Trophoblast cell (in vitro differentiated cells and primary cell): Measurements from ENCODE around the gene AFDN.

ENCODE experiments used
- DNase-seq, 2 donors: peaks; one replicate each; pipeline ENCODE4 v3.0.0-alpha.2; 2016
- H2AFZ ChIP-seq: 2 replicates; pipeline ENCODE4 v1.6.1; 2013; ENCODE audit warnings: low read length, moderate library complexity, mild to moderate bottlenecking; ENCODE audit not compliant: insufficient read depth, poor library complexity
- H2AK5ac ChIP-seq: 2 replicates; pipeline ENCODE4 v1.6.1; 2013; ENCODE audit warnings: mild to moderate bottlenecking, low read length
- H2BK120ac ChIP-seq: 2 replicates; pipeline ENCODE4 v1.6.1; 2013; ENCODE audit warnings: low read length, mild to moderate bottlenecking, moderate library complexity; ENCODE audit not compliant: insufficient read depth, poor library complexity
- H2BK12ac ChIP-seq: 2 replicates; pipeline ENCODE4 v1.6.1; 2013; ENCODE audit warnings: mild to moderate bottlenecking, low read length, moderate library complexity
- H2BK5ac ChIP-seq: 2 replicates; pipeline ENCODE4 v1.6.1; 2013; ENCODE audit warnings: low read length, low read depth, moderate library complexity, mild to moderate bottlenecking; ENCODE audit not compliant: poor library complexity
- H3K14ac ChIP-seq: 2 replicates; pipeline ENCODE4 v1.6.1; 2013; ENCODE audit warnings: mild to moderate bottlenecking, low read length
- H3K18ac ChIP-seq: 2 replicates; pipeline ENCODE4 v1.6.1; 2013; ENCODE audit warnings: mild to moderate bottlenecking, low read length
- H3K23ac ChIP-seq: 2 replicates; pipeline ENCODE4 v1.6.1; 2013; ENCODE audit warnings: low read length
- H3K27ac ChIP-seq: 2 replicates; pipeline ENCODE4 v1.5.1; 2013; ENCODE audit warnings: low read depth, mild to moderate bottlenecking, inconsistent platforms, low read length, moderate library complexity
- H3K27me3 ChIP-seq: 2 replicates; pipeline ENCODE4 v1.6.1; 2013; ENCODE audit warnings: inconsistent platforms, mild to moderate bottlenecking, low read length, moderate library complexity; ENCODE audit not compliant: insufficient read depth
- H3K36me3 ChIP-seq, 2 experiments: 1 replicate in 1 of 2; 2 replicates in 1 of 2; pipeline ENCODE4 v1.6.1; 2013; ENCODE audit warnings: low read length in 2 of 2, mild to moderate bottlenecking in 2 of 2, moderate library complexity in 1 of 2; ENCODE audit not compliant: insufficient read depth in 2 of 2, control insufficient read depth in 1 of 2
- H3K4ac ChIP-seq: 2 replicates; pipeline ENCODE4 v1.6.1; 2013; ENCODE audit warnings: low read depth, mild to moderate bottlenecking, low read length, moderate library complexity
- H3K4me1 ChIP-seq, 2 experiments: 1 replicate in 1 of 2; 2 replicates in 1 of 2; pipeline ENCODE4 v1.6.1; 2013; ENCODE audit warnings: low read length in 2 of 2, mild to moderate bottlenecking in 2 of 2, moderate library complexity in 1 of 2; ENCODE audit not compliant: insufficient read depth in 2 of 2, control insufficient read depth in 1 of 2
- H3K4me2 ChIP-seq: 2 replicates; pipeline ENCODE4 v1.6.1; 2013; ENCODE audit warnings: inconsistent platforms, mild to moderate bottlenecking, low read length, moderate library complexity
- H3K4me3 ChIP-seq: 2 replicates; pipeline ENCODE4 v1.5.1; 2013; ENCODE audit warnings: mild to moderate bottlenecking, low read depth, low read length, inconsistent platforms
- H3K79me1 ChIP-seq: one replicate; pipeline ENCODE4 v1.6.1; 2013; ENCODE audit warnings: low read length
- H3K79me2 ChIP-seq: 2 replicates; pipeline ENCODE4 v1.6.1; 2013; ENCODE audit warnings: low read length, mild to moderate bottlenecking; ENCODE audit not compliant: control insufficient read depth, insufficient read depth, poor library complexity
- H3K9ac ChIP-seq: 2 replicates; pipeline ENCODE4 v1.6.1; 2013; ENCODE audit warnings: mild to moderate bottlenecking, low read length
- H3K9me3 ChIP-seq: 2 replicates; pipeline ENCODE4 v1.6.1; 2013; ENCODE audit warnings: low read depth, mild to moderate bottlenecking, control low read depth, inconsistent platforms, low read length; ENCODE audit not compliant: insufficient read depth
- H4K12ac ChIP-seq: 2 replicates; pipeline ENCODE4 v1.6.1; 2013; ENCODE audit warnings: low read depth, mild to moderate bottlenecking, low read length, moderate library complexity
- H4K8ac ChIP-seq: 2 replicates; pipeline ENCODE4 v1.6.1; 2013; ENCODE audit warnings: low read depth, mild to moderate bottlenecking, low read length, moderate library complexity
- H4K91ac ChIP-seq: one replicate; pipeline ENCODE4 v1.6.1; 2013; ENCODE audit warnings: low read depth, mild to moderate bottlenecking, low read length, moderate library complexity
- WGBS: extraction: QIAGEN DNeasy Blood & Tissue Kit; methylation state at CpG from one replicate; pipeline ENCODE4 v1.1.7; 2013; ENCODE audit warnings: missing lambda C conversion rate; ENCODE audit not compliant: insufficient read length, insufficient coverage; ENCODE audit errors: extremely low coverage; 5-methylcytosine and 5-hydroxymethylcytosine counted together

AFDN gene

DNA sequence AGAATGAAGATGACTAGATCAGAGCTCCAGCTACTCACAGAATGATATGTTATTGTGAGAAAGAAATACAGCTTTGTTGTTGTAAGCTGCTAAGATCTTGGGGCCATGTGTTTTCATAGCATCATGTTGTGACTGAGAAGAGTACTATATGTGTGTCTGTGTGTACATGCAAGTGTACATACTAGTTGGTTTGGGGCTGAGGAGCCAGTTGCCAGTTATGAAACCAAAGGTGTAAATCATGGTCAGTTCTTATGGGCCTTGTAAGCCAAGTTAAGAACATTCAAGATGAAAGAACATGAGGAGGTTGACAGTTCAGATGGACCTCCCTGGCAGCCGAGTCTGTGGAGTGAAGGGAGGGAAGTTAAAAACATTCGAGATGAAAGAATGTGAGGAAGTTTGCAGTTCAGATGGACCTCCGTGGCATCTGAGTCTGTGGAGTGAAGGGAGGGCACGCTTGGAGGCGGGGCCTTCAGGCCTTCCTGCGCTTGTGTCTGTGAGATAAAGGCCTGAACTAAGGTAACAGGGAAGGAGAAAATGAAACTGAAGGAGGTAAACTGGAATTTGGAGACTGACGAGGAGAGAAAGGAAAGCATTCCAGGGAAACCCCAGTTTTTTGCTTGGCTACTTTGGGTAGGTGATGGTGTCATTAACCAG is 13.9 kb downstream of the AFDN start:
- H3K14ac ChIP-seq = no peak overlapping the region
- H2BK12ac ChIP-seq = no peak overlapping the region
- no peaks in the 10 kb centered on the region for H3K9me3 ChIP-seq
- H3K27ac ChIP-seq = no peak overlapping the region
- no peak overlapping the region for H2AFZ ChIP-seq
- H4K12ac ChIP-seq = no peak overlapping the region
- no peak overlapping the region for H3K4me2 ChIP-seq
- no CpG with 5 or more reads among the region's 7 CpGs for WGBS
- H3K18ac ChIP-seq = no peak overlapping the region
- H3K4me1 ChIP-seq = peaks cover 0 to 20% of the 10 kb centered on the region in 2 experiments
- H4K91ac ChIP-seq = no peak overlapping the region
- no peaks in the 10 kb centered on the region for H3K36me3 ChIP-seq
- peak overlapping the region; percentile 94 for H3K4ac ChIP-seq
- H2AK5ac ChIP-seq = no peak overlapping the region
- no peak overlapping the region for H3K4me3 ChIP-seq
- no peak overlapping the region for H2BK5ac ChIP-seq
- H3K79me1 ChIP-seq = no peaks in the 10 kb centered on the region
- peak overlapping the region; percentile 28 for H3K9ac ChIP-seq
- no peak for DNase-seq
- H4K8ac ChIP-seq = no peak overlapping the region
- H3K79me2 ChIP-seq = peaks cover 14% of the 10 kb centered on the region
- H3K23ac ChIP-seq = no peak overlapping the region
- no peaks in the 10 kb centered on the region for H3K27me3 ChIP-seq
- no peak overlapping the region for H2BK120ac ChIP-seq

DNA sequence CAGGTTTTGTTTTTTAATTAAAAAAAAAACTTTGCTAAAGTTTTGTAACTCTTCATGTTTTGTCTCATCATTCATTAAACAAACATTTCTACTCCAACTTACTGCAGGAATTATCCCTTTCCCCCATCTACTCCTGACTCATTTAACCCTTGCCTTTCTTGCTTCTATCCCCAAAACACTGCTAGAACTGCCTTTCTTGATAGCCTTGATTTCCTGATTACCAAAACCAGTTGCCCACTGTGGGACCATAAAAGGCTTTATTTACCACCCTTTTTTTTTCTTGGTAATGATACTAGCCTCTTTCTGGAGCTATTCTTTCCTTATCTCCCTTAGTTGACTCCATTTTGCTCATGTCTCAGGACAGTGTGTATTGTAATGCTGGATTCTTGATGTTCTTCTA is 15.3 kb downstream of the AFDN start:
- H2BK12ac ChIP-seq = no peak overlapping the region
- H3K23ac ChIP-seq = no peak overlapping the region
- no peak overlapping the region for H3K18ac ChIP-seq
- H2AK5ac ChIP-seq = no peak overlapping the region
- H3K9ac ChIP-seq = no peak overlapping the region
- no peak overlapping the region for H3K14ac ChIP-seq
- no peaks in the 10 kb centered on the region for H3K36me3 ChIP-seq
- H3K4me2 ChIP-seq = no peak overlapping the region
- no peak overlapping the region for H3K4me3 ChIP-seq
- H4K12ac ChIP-seq = no peak overlapping the region
- no peaks in the 10 kb centered on the region for H3K79me1 ChIP-seq
- H4K91ac ChIP-seq = no peak overlapping the region
- H4K8ac ChIP-seq = no peak overlapping the region
- H2BK120ac ChIP-seq = no peak overlapping the region
- peak overlapping the region; percentile 67 for H3K4ac ChIP-seq
- H3K27me3 ChIP-seq = no peaks in the 10 kb centered on the region
- peaks cover under 1 to 19% of the 10 kb centered on the region in 2 experiments for H3K4me1 ChIP-seq
- H3K79me2 ChIP-seq = peaks cover 12% of the 10 kb centered on the region
- H3K9me3 ChIP-seq = no peaks in the 10 kb centered on the region
- H2AFZ ChIP-seq = no peak overlapping the region
- H2BK5ac ChIP-seq = no peak overlapping the region
- no peak for DNase-seq
- no peak overlapping the region for H3K27ac ChIP-seq

DNA sequence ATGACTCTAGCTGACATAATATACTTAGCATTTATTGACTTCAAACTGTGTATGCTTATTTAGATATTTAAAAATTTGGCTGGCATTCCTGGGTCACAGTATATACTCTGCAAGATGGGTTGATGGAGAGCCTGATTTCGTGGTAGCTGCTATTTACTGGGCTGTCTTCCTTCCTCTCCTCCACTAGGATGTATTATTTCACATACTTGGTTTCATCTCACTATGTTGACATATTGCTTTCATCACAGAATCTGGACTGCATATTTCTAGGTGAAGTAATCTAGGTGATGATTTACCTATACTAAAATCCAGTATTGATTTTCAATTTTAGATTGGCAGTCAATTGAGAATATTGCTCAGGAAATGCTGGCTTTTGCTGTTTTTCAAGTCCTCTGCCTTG is 15.7 kb downstream of the AFDN start:
- Histone ChIP-seq H2AFZ (no peak overlapping the region), H2BK120ac (no peak overlapping the region), H3K4me1 (peaks cover 4 to 23% of the 10 kb centered on the region in 2 experiments), H3K79me2 (peaks cover 13% of the 10 kb centered on the region), H2BK5ac (no peak overlapping the region), H3K27me3 (no peaks in the 10 kb centered on the region), H3K9ac (no peak overlapping the region), H3K18ac (no peak overlapping the region), H3K27ac (no peak overlapping the region), H3K4me3 (no peak overlapping the region), H3K14ac (no peak overlapping the region), H4K8ac (no peak overlapping the region), H4K91ac (no peak overlapping the region), H3K79me1 (no peaks in the 10 kb centered on the region), H3K4me2 (no peak overlapping the region), H2AK5ac (no peak overlapping the region), H3K23ac (no peak overlapping the region), H2BK12ac (no peak overlapping the region), H3K9me3 (no peaks in the 10 kb centered on the region), H3K36me3 (no peaks in the 10 kb centered on the region), H4K12ac (no peak overlapping the region), H3K4ac (no peak overlapping the region)
- DNase-seq = no peak
- no CpG with 5 or more reads among the region's 1 CpG for WGBS

- Histone ChIP-seq H3K14ac (no peak overlapping the region), H4K91ac (no peak overlapping the region), H3K23ac (no peak overlapping the region), H2BK5ac (no peak overlapping the region), H3K9ac (no peak overlapping the region), H4K8ac (no peak overlapping the region), H3K4ac (no peak overlapping the region), H2AK5ac (no peak overlapping the region), H3K4me2 (no peak overlapping the region), H4K12ac (no peak overlapping the region), H3K79me2 (peaks cover 15% of the 10 kb centered on the region), H3K4me3 (no peak overlapping the region), H3K79me1 (no peaks in the 10 kb centered on the region), H2AFZ (no peak overlapping the region), H3K9me3 (no peaks in the 10 kb centered on the region), H3K18ac (no peak overlapping the region), H3K36me3 (no peaks in the 10 kb centered on the region), H2BK120ac (no peak overlapping the region), H3K27me3 (no peaks in the 10 kb centered on the region), H2BK12ac (no peak overlapping the region), H3K27ac (no peak overlapping the region), H3K4me1 (peaks cover 4 to 26% of the 10 kb centered on the region in 2 experiments)
- no CpG with 5 or more reads among the region's 1 CpG for WGBS
- no peak for DNase-seq
Observed at GRCh38 chr6:167843023-167843422, 16.3 kb downstream of the AFDN start.
